K562 (cell line): ENCODE results near the gene IPP. TPM values are rescaled to one million over a fixed set of nuclear protein-coding genes. Genes with fewer than 3 reads are reported as not detected.

Experiments used
- ATAC-seq: fragments of 200-7000 bp; cut with Tn5 transposase; 3 replicates; pipeline ENCODE4 v1.9.1; 2020; ENCODE audit warnings: moderate library complexity
- BruUV-seq: library from RNA; stranded (reverse); fragments of 400-500 nt; replicated peaks from 2 replicates; lab custom pipeline; 2021; lab: Mats Ljungman, UMichigan
- CTCF ChIA-PET: fragments of 300-600 bp; formaldehyde crosslinking; extraction: SDS; loops from one replicate; lab custom pipeline; 2021; ENCODE audit warnings: low intra/inter-chr PET ratio; lab: Yijun Ruan, JAX
- POLR2A ChIA-PET: fragments of 300-600, 350-650 bp; sonication (Branson Sonifier 250); formaldehyde crosslinking; extraction: SDS; loops from one replicate; lab custom pipeline; 2021; ENCODE audit warnings: antibody characterized with exemption, inconsistent platforms; lab: Yijun Ruan, JAX
- DNase-seq, 4 experiments: peaks; one replicate each; pipeline versions ENCODE4 v3.0.0 to v3.0.0-alpha.2; 2011 to 2018; ENCODE audit warnings: low spot score in 3 of 4, mixed read lengths in 3 of 4; ENCODE audit errors: extremely low read depth in 1 of 4
- FAIRE-seq: peaks from 2 replicates; lab custom pipeline; 2011; peaks lifted over from hg19 to GRCh38; lab: Jason Lieb, UNC
- H2AFZ ChIP-seq: 2 replicates; pipeline ENCODE4 v1.6.0; 2011; ENCODE audit warnings: low read depth, low read length, control low read depth, inconsistent platforms
- H3K27ac ChIP-seq: fragments of 200-600 bp; 3 replicates; pipeline ENCODE4 v1.8.0; 2011; ENCODE audit warnings: low read depth, mild to moderate bottlenecking, control low read depth, inconsistent platforms, low read length, moderate library complexity, mixed read lengths; ENCODE audit errors: extremely low read depth
- H3K27me3 ChIP-seq, 2 experiments: fragments of 300-600 bp in 1 of 2; 2 replicates in 1 of 2; 3 replicates in 1 of 2; pipeline versions ENCODE4 v1.6.0 to v1.8.0; 2011; ENCODE audit warnings: inconsistent platforms in 2 of 2, low read length in 2 of 2, mild to moderate bottlenecking in 1 of 2, mixed read lengths in 1 of 2, moderate library complexity in 1 of 2; ENCODE audit not compliant: control insufficient read depth in 2 of 2, insufficient read depth in 2 of 2
- H3K36me3 ChIP-seq: fragments of 300-600 bp; 3 replicates; pipeline ENCODE4 v1.8.0; 2011; ENCODE audit warnings: mild to moderate bottlenecking, low read length, inconsistent platforms; ENCODE audit not compliant: control insufficient read depth, insufficient read depth
- H3K4me1 ChIP-seq, 2 experiments: fragments of 200-600 bp in 1 of 2; replicated peaks in 1 of 2; 2 replicates in 1 of 2; 3 replicates in 1 of 2; pipeline versions ENCODE4 v1.5.1 to v1.8.0; 2011; ENCODE audit warnings: inconsistent platforms in 2 of 2, low read length in 2 of 2, mild to moderate bottlenecking in 1 of 2, mixed read lengths in 1 of 2, moderate library complexity in 1 of 2; ENCODE audit not compliant: control insufficient read depth in 2 of 2, insufficient read depth in 2 of 2
- H3K4me2 ChIP-seq: 2 replicates; pipeline ENCODE4 v1.6.1; 2011; ENCODE audit warnings: low read length, control low read depth, inconsistent platforms, mixed read lengths; ENCODE audit not compliant: insufficient read depth
- H3K4me3 ChIP-seq: fragments of 200-600 bp; sonication (generic), shearing (Covaris generic); 2 replicates; pipeline ENCODE4 v1.5.1; 2016; ENCODE audit warnings: control low read depth, inconsistent platforms
- H3K79me2 ChIP-seq: fragments of 200-600 bp; 3 replicates; pipeline ENCODE4 v1.8.0; 2011; ENCODE audit warnings: low read length, inconsistent platforms; ENCODE audit not compliant: control insufficient read depth, insufficient read depth
- H3K9ac ChIP-seq, 2 experiments: 2 replicates each; pipeline versions ENCODE4 v1.6.0 to v1.6.1; 2011; ENCODE audit warnings: low read depth in 2 of 2, low read length in 2 of 2, control low read depth in 1 of 2, inconsistent platforms in 1 of 2, mild to moderate bottlenecking in 1 of 2, mixed read lengths in 1 of 2; ENCODE audit not compliant: insufficient read depth in 1 of 2
- H3K9me1 ChIP-seq: one replicate; pipeline ENCODE4 v1.6.0; 2011; ENCODE audit warnings: inconsistent platforms, mild to moderate bottlenecking, low read length, moderate library complexity; ENCODE audit not compliant: control insufficient read depth, insufficient read depth
- H3K9me3 ChIP-seq: replicated peaks from 2 replicates; pipeline ENCODE4 v1.5.1; 2011; ENCODE audit warnings: low read depth, low read length, inconsistent platforms; ENCODE audit not compliant: control insufficient read depth, insufficient read depth
- H4K20me1 ChIP-seq: replicated peaks from 2 replicates; pipeline ENCODE4 v1.6.1; 2011; ENCODE audit warnings: low read length, inconsistent platforms, mixed read lengths; ENCODE audit not compliant: control insufficient read depth, insufficient read depth
- CHCHD3 ChIP-seq: fragments of 250-450 bp; sonication (Bioruptor Pico); IDR thresholded peaks from 2 replicates; pipeline ENCODE4 v2.1.2; 2022; ENCODE audit warnings: mild to moderate bottlenecking
- ILF3 ChIP-seq: fragments of 450-650 bp; IDR thresholded peaks from 2 replicates; pipeline ENCODE4 v1.6.1; 2018; ENCODE audit warnings: antibody characterized with exemption, mild to moderate bottlenecking, moderate library complexity, borderline replicate concordance
- KAT8 ChIP-seq: fragments of 450-650 bp; IDR thresholded peaks from 2 replicates; pipeline ENCODE4 v1.6.1; 2016; ENCODE audit warnings: low read depth, mild to moderate bottlenecking
- SMAD1 ChIP-seq: fragments of 150-350 bp; IDR thresholded peaks from 2 replicates; pipeline ENCODE4 v1.6.1; 2014; ENCODE audit warnings: low read length, low read depth; ENCODE audit not compliant: partially characterized antibody
- TBP ChIP-seq: optimal IDR thresholded peaks from 2 replicates; pipeline ENCODE3; 2011; ENCODE audit warnings: low read depth, low read length, improper control_type of control experiment
- ZNF316 ChIP-seq: fragments of 450-650 bp; IDR thresholded peaks from 2 replicates; pipeline ENCODE4 v1.6.1; 2016
- WGBS: fragments of 100-300 bp; shearing (Covaris generic); methylation state at CpG from one replicate; pipeline ENCODE4 v1.1.6; 2016; ENCODE audit warnings: low coverage, mixed read lengths; ENCODE audit not compliant: insufficient coverage; ENCODE audit errors: missing lambda C conversion rate; 5-methylcytosine and 5-hydroxymethylcytosine counted together
- in situ Hi-C: fragments of 300-500 bp; cut with MboI; formaldehyde crosslinking; loops from 4 replicates; pipeline ENCODE4 v1.15.0; 2018; ENCODE audit warnings: inconsistent platforms, mixed read lengths
- intact Hi-C: fragments of 100-400 bp; cut with micrococcal nuclease; formaldehyde crosslinking; loops from 2 replicates; pipeline ENCODE4 v1.14.2; 2022
- polyA plus RNA-seq, 8 experiments: library from polyadenylated mRNA; depleted of rRNA in 4 of 8; stranded (reverse) in 5 of 8; unstranded in 3 of 8; fragments of >200 nt; fragmentation: Nextera tagmentation in 2 of 8; fragmentation: Illumina TruSeq in 1 of 8; extraction: Ambion mirVana in 2 of 8; extraction: Trizol in 1 of 8; gene quantifications; 2 replicates each; pipeline versions ENCODE4 v1.2.1 to v1.2.3, GENCODE V29; 2011 to 2014; ENCODE audit warnings: inconsistent platforms in 1 of 8, missing spikeins in 1 of 8
- total RNA-seq, 7 experiments: library from RNA; depleted of rRNA in 6 of 7; stranded (reverse); fragments of >200 nt in 6 of 7; fragmentation: Illumina TruSeq in 2 of 7; extraction: Trizol in 2 of 7; gene quantifications; 2 replicates each; pipeline versions ENCODE4 v1.2.1 to v1.2.3, GENCODE V29; 2011 to 2021; ENCODE audit warnings: low replicate concordance in 1 of 7
- TF ChIP-seq, protein P1 (sequence below): fragments of 250-450 bp; sonication (Bioruptor Pico); IDR thresholded peaks from 2 replicates; pipeline ENCODE4 v1.4.0; 2020

IPP gene
- total and polyA plus RNA-seq, 9 of the 15 experiments (the other 6 are each of a cell fraction or from before 2014, with no cell fraction given), result 6.9 to 15.1 (median 9.7) TPM

DNA sequence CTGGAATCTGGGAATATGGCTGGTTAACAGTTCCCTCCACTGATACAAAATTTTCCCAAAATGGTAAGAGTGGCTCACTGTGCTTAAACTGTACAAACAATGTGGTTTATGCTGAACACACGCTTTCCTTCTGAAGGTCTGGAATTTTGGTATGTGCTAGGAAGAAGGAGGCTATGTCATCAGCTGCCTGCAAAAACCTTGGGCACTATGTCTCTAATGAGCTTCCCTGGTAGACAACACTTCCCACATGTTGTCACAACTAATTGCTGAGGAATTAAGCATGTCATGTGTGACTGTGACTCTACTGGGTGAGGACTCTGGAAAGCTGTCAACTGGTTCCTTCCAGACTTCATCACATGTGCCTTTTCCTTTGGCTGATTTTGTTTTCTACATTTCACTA lies 29.2 kb downstream of the IPP start:
- intact Hi-C loops (no loop called here), in situ Hi-C loops (no loop called here)
- CTCF ChIA-PET, result no interaction called here
- no peak for FAIRE-seq
- Histone ChIP-seq H3K4me2 (no peak overlapping the region), H3K9ac (no peak overlapping the region), H3K4me1 (peaks cover 0 to 8% of the 10 kb centered on the region in 2 experiments; a peak in 2 of 5 replicates), H3K9me3 (no peaks in the 10 kb centered on the region), H3K27me3 (no peaks in the 10 kb centered on the region), H2AFZ (no peak overlapping the region), H4K20me1 (no peaks in the 10 kb centered on the region), H3K9me1 (no peaks in the 10 kb centered on the region), H3K27ac (no peak overlapping the region), H3K4me3 (no peak overlapping the region), H3K36me3 (no peaks in the 10 kb centered on the region), H3K79me2 (no peaks in the 10 kb centered on the region)
- POLR2A ChIA-PET, result no interaction called here
- 100% methylated on average over 1 of the region's 1 CpG for WGBS
- TF ChIP-seq SMAD1 (no peak), CHCHD3 (CRISPR knock-in tag) (no peak), ZNF316 (0 out of 2 replicates have a peak, but pooled peaks have one; percentile 13)
- BruUV-seq, result no TSS peak
- no peak for ATAC-seq
- no peak for DNase-seq

DNA sequence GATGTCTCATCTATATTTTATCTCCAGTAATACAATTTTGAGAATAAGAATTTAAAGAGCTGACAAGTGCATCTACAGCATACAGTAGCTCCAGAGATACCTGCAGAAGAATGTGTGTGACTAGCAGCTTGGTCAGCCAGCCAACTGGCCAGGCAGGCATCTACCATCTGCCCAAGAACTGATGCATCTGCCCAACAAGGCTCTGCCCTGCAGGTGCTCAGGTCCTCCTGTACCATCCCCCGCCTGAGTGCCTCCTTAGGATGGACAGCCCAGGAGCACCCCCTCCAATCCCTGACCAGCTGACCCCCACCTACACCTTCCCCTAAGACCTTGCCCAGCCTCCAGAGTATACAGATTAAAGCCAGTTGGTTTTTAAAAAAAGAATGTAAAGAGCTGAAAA lies 32.2 kb downstream of the IPP start:
- 79% methylated on average over 1 of the region's 1 CpG for WGBS
- POLR2A ChIA-PET, result interaction anchor here (0.6 to 1.5 kb wide), 6 partner anchors 10 to 556 kb away, joined by 3 to 4 read pairs (median 3); partner anchors contain the start of gene TMEM69

More for the DNA sequence above, 32.2 kb downstream of the IPP start:
- ATAC-seq (no peak), FAIRE-seq (no peak), DNase-seq (no peak)
- Histone ChIP-seq H3K9ac (no peak overlapping the region), H3K79me2 (no peaks in the 10 kb centered on the region), H3K27ac (no peak overlapping the region), H3K4me3 (no peak overlapping the region), H2AFZ (no peak overlapping the region), H3K4me2 (no peak overlapping the region), H3K27me3 (no peaks in the 10 kb centered on the region), H3K36me3 (no peaks in the 10 kb centered on the region), H3K9me3 (no peaks in the 10 kb centered on the region), H4K20me1 (no peaks in the 10 kb centered on the region), H3K4me1 (peaks cover 0 to 8% of the 10 kb centered on the region in 2 experiments; a peak in 2 of 5 replicates), H3K9me1 (no peaks in the 10 kb centered on the region)
- in situ Hi-C loops, result no loop called here
- intact Hi-C loops, result no loop called here
- no peak for TF ChIP-seq KAT8
- TF ChIP-seq TBP, result no peak
- TF ChIP-seq, protein P1, sequence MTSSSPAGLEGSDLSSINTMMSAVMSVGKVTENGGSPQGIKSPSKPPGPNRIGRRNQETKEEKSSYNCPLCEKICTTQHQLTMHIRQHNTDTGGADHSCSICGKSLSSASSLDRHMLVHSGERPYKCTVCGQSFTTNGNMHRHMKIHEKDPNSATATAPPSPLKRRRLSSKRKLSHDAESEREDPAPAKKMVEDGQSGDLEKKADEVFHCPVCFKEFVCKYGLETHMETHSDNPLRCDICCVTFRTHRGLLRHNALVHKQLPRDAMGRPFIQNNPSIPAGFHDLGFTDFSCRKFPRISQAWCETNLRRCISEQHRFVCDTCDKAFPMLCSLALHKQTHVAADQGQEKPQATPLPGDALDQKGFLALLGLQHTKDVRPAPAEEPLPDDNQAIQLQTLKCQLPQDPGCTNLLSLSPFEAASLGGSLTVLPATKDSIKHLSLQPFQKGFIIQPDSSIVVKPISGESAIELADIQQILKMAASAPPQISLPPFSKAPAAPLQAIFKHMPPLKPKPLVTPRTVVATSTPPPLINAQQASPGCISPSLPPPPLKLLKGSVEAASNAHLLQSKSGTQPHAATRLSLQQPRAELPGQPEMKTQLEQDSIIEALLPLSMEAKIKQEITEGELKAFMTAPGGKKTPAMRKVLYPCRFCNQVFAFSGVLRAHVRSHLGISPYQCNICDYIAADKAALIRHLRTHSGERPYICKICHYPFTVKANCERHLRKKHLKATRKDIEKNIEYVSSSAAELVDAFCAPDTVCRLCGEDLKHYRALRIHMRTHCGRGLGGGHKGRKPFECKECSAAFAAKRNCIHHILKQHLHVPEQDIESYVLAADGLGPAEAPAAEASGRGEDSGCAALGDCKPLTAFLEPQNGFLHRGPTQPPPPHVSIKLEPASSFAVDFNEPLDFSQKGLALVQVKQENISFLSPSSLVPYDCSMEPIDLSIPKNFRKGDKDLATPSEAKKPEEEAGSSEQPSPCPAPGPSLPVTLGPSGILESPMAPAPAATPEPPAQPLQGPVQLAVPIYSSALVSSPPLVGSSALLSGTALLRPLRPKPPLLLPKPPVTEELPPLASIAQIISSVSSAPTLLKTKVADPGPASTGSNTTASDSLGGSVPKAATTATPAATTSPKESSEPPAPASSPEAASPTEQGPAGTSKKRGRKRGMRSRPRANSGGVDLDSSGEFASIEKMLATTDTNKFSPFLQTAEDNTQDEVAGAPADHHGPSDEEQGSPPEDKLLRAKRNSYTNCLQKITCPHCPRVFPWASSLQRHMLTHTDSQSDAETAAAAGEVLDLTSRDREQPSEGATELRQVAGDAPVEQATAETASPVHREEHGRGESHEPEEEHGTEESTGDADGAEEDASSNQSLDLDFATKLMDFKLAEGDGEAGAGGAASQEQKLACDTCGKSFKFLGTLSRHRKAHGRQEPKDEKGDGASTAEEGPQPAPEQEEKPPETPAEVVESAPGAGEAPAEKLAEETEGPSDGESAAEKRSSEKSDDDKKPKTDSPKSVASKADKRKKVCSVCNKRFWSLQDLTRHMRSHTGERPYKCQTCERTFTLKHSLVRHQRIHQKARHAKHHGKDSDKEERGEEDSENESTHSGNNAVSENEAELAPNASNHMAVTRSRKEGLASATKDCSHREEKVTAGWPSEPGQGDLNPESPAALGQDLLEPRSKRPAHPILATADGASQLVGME (CRISPR knock-in tag), result no peak
- no peak for TF ChIP-seq ILF3
- CTCF ChIA-PET, result no interaction called here
- no TSS peak for BruUV-seq
